HG03378 (cell line): Measurements from ENCODE around the gene FBXO7.

Experiments used
- ATAC-seq: cut with Tn5 transposase; IDR thresholded peaks from one replicate; pipeline ENCODE4 v1.9.1; 2021; ENCODE audit warnings: mild to moderate bottlenecking, moderate library complexity; ENCODE audit not compliant: unreplicated experiment

FBXO7 gene

GRCh38 chr22:32489377-32489776, 14.8 kb downstream of the FBXO7 start:
- ATAC-seq = no peak

DNA sequence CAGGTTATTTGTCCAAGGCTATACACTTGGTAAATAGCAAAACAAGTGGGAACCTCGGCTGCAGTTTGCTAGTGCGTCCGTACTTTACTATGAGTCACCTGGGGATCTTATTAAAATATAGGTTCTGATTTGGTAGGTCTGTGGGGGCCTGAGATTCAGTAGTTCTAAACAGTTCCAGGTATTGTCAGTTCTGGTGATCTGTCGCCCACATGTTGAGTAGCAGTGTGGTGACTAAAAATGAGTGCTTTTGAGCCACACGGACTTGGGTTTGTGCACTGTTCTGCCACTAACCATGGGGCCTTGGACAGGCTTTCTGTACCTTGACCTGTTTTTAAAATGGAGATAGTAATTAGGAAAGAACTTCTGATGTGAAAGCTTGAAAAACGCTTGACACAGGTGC, 15.7 kb downstream of the FBXO7 start:
- ATAC-seq = no peak

DNA sequence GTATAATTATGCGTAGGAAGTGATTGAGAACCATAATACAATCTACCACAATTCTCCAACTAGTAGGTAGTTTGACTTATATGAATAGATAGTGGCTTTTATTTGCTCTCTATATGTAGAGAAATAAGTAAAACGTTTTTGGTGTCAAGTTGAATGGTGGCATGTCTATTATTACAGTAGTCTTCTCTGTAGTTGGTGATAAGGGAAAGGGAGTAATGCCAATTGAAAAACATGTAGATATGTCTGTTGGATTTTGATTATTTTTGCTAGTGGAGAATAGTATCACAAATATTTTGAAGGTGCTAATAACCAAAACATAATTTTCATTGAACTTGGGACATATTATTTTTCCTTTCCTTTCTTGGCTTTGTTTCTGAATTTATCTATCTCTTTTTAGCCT, 17.5 kb downstream of the FBXO7 start:
- ATAC-seq = no peak

GRCh38 chr22:32493551-32493950, 18.9 kb downstream of the FBXO7 start:
- no peak for ATAC-seq

- no peak for ATAC-seq
Observed at GRCh38 chr22:32494971-32495370, 20.4 kb downstream of the FBXO7 start.

DNA sequence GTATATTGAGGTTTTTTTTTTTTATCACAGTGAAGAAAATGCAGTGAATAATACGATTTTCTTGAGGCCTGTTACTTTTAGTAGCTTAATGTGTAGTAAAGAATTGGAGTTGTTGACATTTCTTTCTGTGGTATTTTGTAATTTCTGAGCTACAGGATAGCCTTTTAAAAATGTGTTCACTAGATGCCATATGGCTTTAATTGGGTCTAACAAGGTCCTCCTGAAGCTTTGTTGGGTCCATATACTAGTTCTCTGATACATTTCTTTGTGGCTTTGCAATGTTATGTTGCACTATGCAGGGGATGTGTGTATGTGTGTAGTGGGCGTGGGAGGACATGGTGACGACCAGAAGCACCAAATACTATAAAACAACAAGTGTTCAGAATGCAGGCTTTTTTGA, 25.1 kb downstream of the FBXO7 start:
- ATAC-seq = no peak

- no peak for ATAC-seq
Observed at GRCh38 chr22:32501836-32502752, 27.5 kb downstream of the FBXO7 start.

- no peak for ATAC-seq
Observed at GRCh38 chr22:32509045-32509444, 34.4 kb downstream of the FBXO7 start.

DNA sequence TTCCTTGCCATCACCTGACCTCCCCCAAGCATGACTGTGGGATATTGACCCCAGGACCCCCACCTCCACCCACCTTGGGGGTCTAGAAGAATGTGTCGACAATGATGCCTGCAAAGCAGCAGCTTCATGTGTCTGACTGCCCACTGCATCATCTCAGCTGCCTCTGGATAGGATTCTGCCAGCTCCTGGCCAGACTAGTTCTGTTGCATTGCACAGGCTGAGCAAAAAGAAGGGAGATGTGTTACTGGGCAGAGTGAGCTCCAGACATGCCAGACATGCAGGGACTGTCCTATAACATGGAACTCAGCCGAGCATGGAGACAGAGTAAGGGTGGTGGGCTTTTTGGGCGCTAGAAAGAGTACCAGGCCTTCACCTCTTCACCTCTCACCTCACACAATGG, 36.7 kb downstream of the FBXO7 start:
- ATAC-seq = no peak

DNA sequence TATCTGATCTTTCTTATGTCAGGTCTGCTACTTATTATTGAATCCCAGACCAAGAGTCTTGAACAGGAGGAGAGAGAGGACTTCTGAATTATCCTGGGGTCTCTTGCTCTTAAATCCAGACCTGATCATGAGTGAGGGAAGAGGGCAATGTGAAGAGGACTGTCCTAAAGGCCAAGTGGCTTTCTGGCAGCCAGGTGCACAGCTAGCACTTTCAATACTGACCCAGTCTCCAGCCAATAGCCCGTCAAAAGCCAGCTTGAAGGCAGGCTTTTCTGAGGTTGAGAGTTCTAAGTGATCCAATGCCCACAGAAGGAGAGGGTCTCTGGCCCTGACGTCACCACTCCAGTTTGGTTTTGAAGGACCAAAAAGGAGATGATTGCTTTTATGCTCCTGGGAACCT, 37.2 kb downstream of the FBXO7 start:
- ATAC-seq = no peak

DNA sequence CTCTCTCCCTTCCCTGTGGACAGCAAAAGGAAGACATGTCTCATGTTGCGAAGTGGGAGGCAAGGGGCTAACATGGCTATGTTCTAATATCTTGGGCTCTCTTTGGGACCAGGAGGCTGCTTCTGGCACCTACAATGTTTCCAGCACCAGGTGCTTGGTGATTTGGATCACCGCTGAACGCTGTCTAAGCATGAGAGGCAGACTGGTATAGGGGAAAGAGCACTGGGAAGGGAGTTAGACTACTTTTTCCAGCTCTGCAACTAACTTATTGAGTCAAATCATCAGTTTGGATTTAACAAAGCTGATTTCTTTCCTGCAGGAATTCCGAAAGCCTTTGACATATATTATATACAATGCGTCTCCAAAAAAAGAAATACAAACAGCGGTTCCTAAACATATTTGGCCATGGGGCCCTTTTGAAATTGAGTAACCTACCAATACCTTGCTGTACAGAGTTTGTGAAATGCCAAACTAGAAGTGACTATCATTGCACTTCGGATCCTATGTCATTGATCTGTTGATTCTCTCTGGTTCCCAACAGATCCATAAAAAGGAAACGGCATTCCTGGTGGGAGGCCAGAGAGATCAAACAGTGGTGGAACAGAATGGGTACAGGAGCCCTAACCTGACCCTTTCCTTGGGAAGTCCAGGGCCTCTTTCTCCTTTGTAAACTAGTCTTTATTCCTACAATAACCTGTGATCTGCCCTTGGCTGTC, 37.8 kb downstream of the FBXO7 start:
- ATAC-seq = no peak

GRCh38 chr22:32515084-32515483, 40.5 kb downstream of the FBXO7 start:
- no peak for ATAC-seq

- ATAC-seq = no peak
Observed at GRCh38 chr22:32517488-32517887, 42.9 kb downstream of the FBXO7 start.

DNA sequence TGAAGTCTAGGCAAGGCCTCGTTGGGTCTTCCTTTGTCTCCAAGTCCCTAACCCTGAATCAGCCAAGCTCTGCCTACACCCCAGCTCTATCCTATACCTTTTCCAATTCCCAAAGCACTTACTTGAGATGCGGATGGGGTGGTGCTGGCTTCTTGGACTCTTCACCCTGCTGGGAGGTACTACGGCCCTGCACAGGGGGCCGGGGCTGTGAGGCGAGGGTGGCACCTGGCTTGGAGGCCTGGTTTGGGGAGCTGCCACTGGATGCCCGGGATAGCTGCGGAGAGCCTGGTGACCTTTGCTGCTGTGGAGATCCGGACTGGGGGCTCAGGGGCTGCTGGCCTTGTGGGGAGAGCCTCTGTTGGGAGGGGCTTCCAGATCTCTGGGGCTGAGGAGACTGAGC, 43.3 kb downstream of the FBXO7 start:
- ATAC-seq = no peak

GRCh38 chr22:32518381-32518780, 43.8 kb downstream of the FBXO7 start:
- ATAC-seq = no peak

DNA sequence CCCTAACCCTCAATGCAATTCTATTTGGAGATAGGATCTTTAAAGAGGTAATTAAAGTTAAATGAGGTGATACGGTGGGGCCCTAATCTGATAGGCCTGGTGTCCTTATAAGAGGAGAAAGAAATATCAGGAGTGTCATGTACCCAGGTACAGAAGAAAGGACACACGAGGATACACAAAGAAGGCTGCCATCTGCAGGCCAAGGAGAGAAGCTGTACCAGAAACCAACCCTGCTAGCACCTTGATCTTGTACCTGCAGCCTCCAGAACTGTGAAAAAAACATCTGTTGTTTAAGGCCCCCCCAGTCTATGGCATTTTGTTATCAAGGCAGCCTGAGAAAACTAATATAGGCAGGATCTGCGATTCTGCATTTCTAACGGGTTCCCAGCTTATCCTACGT, 44.2 kb downstream of the FBXO7 start:
- no peak for ATAC-seq

DNA sequence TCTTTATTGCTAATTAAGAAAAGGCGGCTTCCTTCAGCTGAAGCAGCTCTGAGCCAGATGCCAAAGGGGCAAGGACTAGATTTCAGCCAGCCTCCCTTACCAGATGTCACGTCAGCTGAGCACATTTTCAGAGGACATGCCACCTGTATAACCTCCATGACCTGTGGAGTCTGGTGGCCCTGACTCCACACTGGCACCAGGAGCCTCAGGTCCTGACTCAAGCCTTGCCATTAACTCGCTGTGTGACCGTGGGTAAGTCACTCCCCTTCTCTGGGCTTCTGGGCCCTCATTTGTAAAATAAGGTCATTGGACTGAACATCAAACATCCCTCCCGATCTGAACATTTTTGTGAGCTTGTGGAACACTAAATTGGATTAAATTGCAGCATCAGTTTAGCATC, 46.0 kb downstream of the FBXO7 start:
- no peak for ATAC-seq

DNA sequence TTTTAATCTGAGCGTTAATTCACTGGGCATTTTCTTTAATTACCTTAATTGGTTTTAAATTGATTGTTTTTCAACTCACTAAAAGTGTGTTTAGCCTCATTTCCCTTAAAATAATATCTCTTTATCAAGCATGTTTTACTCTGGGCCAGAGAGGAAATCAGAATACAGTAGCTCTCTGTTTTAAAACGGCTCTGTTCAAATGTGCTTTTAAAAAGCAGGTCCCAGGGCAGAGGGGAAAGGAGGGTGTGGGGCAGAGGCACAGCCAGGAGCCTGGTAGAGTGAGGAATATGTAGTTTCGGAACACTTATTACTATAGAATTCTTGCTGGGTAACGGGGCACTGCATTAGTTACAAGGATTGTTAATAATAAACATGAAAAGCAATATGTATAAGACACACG, 47.6 kb downstream of the FBXO7 start:
- no peak for ATAC-seq

GRCh38 chr22:32527756-32528155, 53.1 kb downstream of the FBXO7 start:
- ATAC-seq = no peak

DNA sequence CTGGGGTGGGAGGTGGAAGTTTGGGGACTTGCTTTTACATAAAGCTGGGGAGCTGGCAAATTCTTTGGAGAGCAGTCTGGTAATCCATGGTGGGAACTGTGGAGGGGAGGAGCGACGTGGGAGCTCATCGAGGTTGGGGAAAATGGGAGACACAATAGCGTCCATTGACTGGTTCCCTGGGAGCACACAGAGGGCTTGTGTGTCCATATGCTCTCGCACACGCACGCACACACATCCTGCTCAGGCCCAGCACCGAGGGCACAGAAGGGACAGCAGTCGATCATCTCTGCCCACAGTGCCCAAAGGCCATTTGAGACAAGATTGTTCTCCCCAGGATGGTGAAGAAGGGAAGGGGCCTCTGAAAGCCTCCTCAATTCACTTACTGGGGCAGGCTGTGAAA, 53.7 kb downstream of the FBXO7 start:
- no peak for ATAC-seq

- no peak for ATAC-seq
Observed at GRCh38 chr22:32528984-32529982, 54.7 kb downstream of the FBXO7 start.
